Thymus (tissue), 11 donors: Measurements from ENCODE around the gene NDC80. TPM values are rescaled to one million over a fixed set of nuclear protein-coding genes. Genes with fewer than 3 reads are reported as not detected.
"Not testable (repeated sequence)": the region's sequence is repeated elsewhere in the genome, so short reads cannot be mapped to it uniquely, and the experiment has no call there.

Source experiments
- DNase-seq, 9 donors: peaks; one replicate each; pipeline ENCODE4 v3.0.0-alpha.2; 2013; ENCODE audit warnings: low spot score in 9 of 9, low read depth in 6 of 9, missing footprints in 1 of 9
- H3K27ac ChIP-seq, 2 donors: one replicate each; pipeline ENCODE4 v1.5.1; 2013; ENCODE audit warnings: control low read depth in 1 of 2, low read depth in 1 of 2, low read length in 1 of 2, mild to moderate bottlenecking in 1 of 2, moderate library complexity in 1 of 2
- H3K27me3 ChIP-seq, 2 donors: one replicate each; pipeline ENCODE4 v1.5.1; 2013; ENCODE audit warnings: low read length in 1 of 2; ENCODE audit not compliant: control insufficient read depth in 2 of 2, insufficient read depth in 1 of 2
- H3K36me3 ChIP-seq, 2 donors: one replicate each; pipeline ENCODE4 v1.5.1; 2013; ENCODE audit warnings: low read length in 1 of 2, mild to moderate bottlenecking in 1 of 2, moderate library complexity in 1 of 2; ENCODE audit not compliant: control insufficient read depth in 2 of 2, insufficient read depth in 2 of 2
- H3K4me1 ChIP-seq, 2 donors: one replicate each; pipeline ENCODE4 v1.5.1; 2013; ENCODE audit warnings: low read length in 2 of 2; ENCODE audit not compliant: control insufficient read depth in 2 of 2, insufficient read depth in 2 of 2
- H3K4me3 ChIP-seq, 2 donors: one replicate each; pipeline ENCODE4 v1.5.1; 2013; ENCODE audit warnings: low read length in 2 of 2, control low read depth in 1 of 2, mild to moderate bottlenecking in 1 of 2
- H3K9me3 ChIP-seq, 2 donors: one replicate each; pipeline ENCODE4 v1.5.1; 2013; ENCODE audit warnings: low read length in 1 of 2, mild to moderate bottlenecking in 1 of 2; ENCODE audit not compliant: control insufficient read depth in 2 of 2, insufficient read depth in 1 of 2
- WGBS: extraction: QIAGEN DNeasy Blood & Tissue Kit; methylation state at CpG from one replicate; pipeline ENCODE4 v1.1.7; 2013; 5-methylcytosine and 5-hydroxymethylcytosine counted together
- polyA plus RNA-seq: library from polyadenylated mRNA; stranded (reverse); fragments of 200-250 nt; gene quantifications from one replicate; pipeline ENCODE4 v1.2.3, GENCODE V29; 2013
- total RNA-seq: library from RNA; stranded (reverse); fragments of 120-200 nt; gene quantifications from one replicate; pipeline ENCODE4 v1.2.4, GENCODE V29; 2013
- donor health status: healthy.

Gene NDC80
- total and polyA plus RNA-seq, 2 donors, result 9.9 to 43.7 TPM

DNA sequence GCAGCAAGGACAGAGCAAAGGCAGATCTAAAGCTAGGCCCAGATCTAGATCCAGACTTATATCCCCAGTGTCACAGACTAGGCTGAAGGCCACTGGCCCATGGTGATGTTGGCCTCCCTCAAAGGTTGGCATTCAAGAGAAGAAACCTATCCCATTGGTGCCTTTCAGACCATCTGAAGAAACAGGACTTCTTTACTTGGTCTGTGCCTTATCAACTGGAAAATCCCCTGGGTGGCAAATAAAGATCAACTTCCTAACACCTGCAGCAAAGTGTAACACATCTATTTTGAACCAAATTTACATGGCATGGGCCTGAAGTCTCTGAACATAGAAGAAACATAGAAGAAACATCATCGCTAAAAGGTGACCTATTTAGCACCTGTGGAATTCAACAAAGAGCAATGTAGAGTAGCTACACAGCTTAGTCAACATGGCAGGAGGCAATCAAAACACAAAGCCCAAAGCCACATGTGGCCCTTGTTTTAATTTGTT lies 35.9 kb upstream of the NDC80 start:
- H3K27me3 ChIP-seq, result no peaks in the 10 kb centered on the region
- no peaks in the 10 kb centered on the region for H3K4me1 ChIP-seq
- H3K9me3 ChIP-seq, result no peaks in the 10 kb centered on the region
- no peak overlapping the region for H3K27ac ChIP-seq
- no peak for DNase-seq
- 97% methylated on average over 1 of the region's 1 CpG for WGBS
- H3K36me3 ChIP-seq, result peaks cover 4 to 10% of the 10 kb centered on the region in 2 donors
- no peak overlapping the region for H3K4me3 ChIP-seq

GRCh38 chr18:2536063-2536462 lies 35.3 kb upstream of the NDC80 start:
- WGBS, result over 99% methylated on average over 2 of the region's 2 CpGs
- H3K4me1 ChIP-seq, result no peaks in the 10 kb centered on the region
- no peaks in the 10 kb centered on the region for H3K27me3 ChIP-seq
- H3K9me3 ChIP-seq, result no peaks in the 10 kb centered on the region
- no peak overlapping the region for H3K27ac ChIP-seq
- peaks cover 4 to 10% of the 10 kb centered on the region in 2 donors for H3K36me3 ChIP-seq
- DNase-seq, result no peak
- H3K4me3 ChIP-seq, result no peak overlapping the region

- H3K9me3 ChIP-seq, result no peaks in the 10 kb centered on the region
- H3K4me3 ChIP-seq, result no peak overlapping the region
- peaks cover 4 to 10% of the 10 kb centered on the region in 2 donors for H3K36me3 ChIP-seq
- 96% methylated on average over 4 of the region's 4 CpGs for WGBS
- H3K27ac ChIP-seq, result no peak overlapping the region
- DNase-seq, result no peak
- H3K27me3 ChIP-seq, result no peaks in the 10 kb centered on the region
- no peaks in the 10 kb centered on the region for H3K4me1 ChIP-seq
Observed at GRCh38 chr18:2536493-2536892, 34.9 kb upstream of the NDC80 start.

GRCh38 chr18:2537296-2537695 lies 34.1 kb upstream of the NDC80 start:
- Histone ChIP-seq H3K9me3 (no peaks in the 10 kb centered on the region), H3K4me1 (no peaks in the 10 kb centered on the region), H3K27me3 (no peaks in the 10 kb centered on the region), H3K36me3 (peaks cover 4 to 10% of the 10 kb centered on the region in 2 donors), H3K27ac (no peak overlapping the region), H3K4me3 (no peak overlapping the region)
- no peak for DNase-seq
- WGBS, result 66% methylated on average over 3 of the region's 3 CpGs

DNA sequence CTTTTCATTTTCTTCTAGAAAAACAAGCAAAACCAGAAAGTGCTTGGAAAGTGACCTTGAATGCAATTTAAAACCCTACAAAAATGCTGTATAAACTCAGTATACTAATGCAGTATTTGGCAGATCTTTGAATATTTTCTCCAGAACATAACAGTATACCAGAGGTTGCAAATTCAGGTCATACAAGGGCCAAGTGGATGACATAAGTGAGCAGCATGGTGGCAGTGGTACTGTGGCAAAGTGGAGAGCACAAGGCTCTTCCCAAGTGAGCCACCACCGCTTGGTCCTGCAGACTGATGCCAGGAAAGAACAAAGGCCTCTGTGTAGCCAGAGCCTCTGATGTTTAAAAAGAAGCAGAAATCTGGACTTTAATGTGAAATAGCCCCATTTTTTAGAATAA lies 33.1 kb upstream of the NDC80 start:
- Histone ChIP-seq H3K27me3 (no peaks in the 10 kb centered on the region), H3K9me3 (no peaks in the 10 kb centered on the region), H3K4me3 (no peak overlapping the region), H3K36me3 (peaks cover 4 to 10% of the 10 kb centered on the region in 2 donors), H3K4me1 (no peaks in the 10 kb centered on the region), H3K27ac (no peak overlapping the region)
- DNase-seq, result no peak
- WGBS, result 98% methylated on average over 1 of the region's 1 CpG

DNA sequence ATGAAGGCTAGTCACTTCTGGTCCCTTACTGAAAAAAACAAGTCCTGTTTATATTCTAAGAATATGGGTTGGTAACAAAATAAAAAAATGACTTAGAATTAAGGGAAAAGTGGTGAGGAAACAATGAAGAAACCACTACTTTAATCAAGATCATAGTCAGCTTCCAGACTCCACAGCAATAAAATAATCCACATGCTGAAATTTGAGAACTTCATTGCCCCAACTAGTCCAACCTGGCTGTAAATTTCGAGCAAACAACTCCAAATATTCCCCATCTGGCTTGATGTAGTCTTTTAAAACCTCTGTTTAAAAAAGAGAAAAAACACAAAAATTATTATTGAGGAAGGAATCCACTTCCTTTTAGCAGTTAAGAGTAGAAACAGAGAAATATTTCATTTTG lies 32.5 kb upstream of the NDC80 start:
- H3K9me3 ChIP-seq, result no peaks in the 10 kb centered on the region
- H3K27ac ChIP-seq, result no peak overlapping the region
- 85% methylated on average over 1 of the region's 1 CpG for WGBS
- H3K36me3 ChIP-seq, result peaks cover 4 to 16% of the 10 kb centered on the region in 2 donors
- H3K27me3 ChIP-seq, result no peaks in the 10 kb centered on the region
- H3K4me3 ChIP-seq, result no peak overlapping the region
- no peaks in the 10 kb centered on the region for H3K4me1 ChIP-seq
- DNase-seq, result no peak

GRCh38 chr18:2540575-2540974 lies 30.8 kb upstream of the NDC80 start:
- peaks cover under 1 to 15% of the 10 kb centered on the region in 2 donors for H3K36me3 ChIP-seq
- H3K4me1 ChIP-seq, result no peaks in the 10 kb centered on the region
- no peak overlapping the region for H3K27ac ChIP-seq
- H3K4me3 ChIP-seq, result no peak overlapping the region
- no peaks in the 10 kb centered on the region for H3K27me3 ChIP-seq
- DNase-seq, result no peak
- 94% methylated on average over 4 of the region's 4 CpGs for WGBS
- H3K9me3 ChIP-seq, result no peaks in the 10 kb centered on the region

DNA sequence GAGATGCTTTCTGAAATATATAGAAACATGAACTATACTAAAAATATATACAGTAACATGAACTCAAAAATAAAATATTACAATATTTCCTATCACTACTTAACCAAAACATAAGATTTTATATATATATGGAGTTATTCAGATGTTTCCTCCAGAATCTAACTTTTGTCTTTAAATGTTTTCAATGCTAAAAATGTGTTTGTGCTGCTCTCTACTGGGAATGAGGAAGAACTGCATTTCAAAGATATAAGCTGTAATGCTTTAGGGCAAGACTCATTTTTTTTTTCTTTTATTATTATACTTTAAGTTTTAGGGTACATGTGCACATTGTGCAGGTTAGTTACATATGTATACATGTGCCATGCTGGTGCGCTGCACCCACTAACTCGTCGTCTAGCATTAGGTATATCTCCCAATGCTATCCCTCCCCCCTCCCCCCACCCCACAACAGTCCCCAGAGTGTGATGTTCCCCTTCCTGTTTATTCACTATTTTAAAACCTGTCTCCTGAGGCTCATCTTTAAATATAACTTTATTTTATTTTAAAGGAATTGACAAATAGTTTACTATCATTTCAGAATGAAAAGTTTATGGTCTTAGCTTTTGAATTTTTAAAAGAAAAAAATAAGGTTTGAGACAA lies 29.3 kb upstream of the NDC80 start:
- peak in 8 of 9 donors; percentile 4 to 63 (median 22) for DNase-seq
- H3K9me3 ChIP-seq, H3K27me3 ChIP-seq, H3K4me1 ChIP-seq, H3K27ac ChIP-seq, H3K4me3 ChIP-seq: not testable (repeated sequence)
- no CpG with 5 or more reads among the region's 3 CpGs for WGBS
- H3K36me3 ChIP-seq, result peaks cover 0 to 13% of the 10 kb centered on the region in 2 donors

- Histone ChIP-seq H3K4me3 (no peak overlapping the region), H3K36me3 (peaks cover 0 to 10% of the 10 kb centered on the region in 2 donors), H3K4me1 (no peaks in the 10 kb centered on the region), H3K9me3 (no peaks in the 10 kb centered on the region), H3K27ac (no peak overlapping the region), H3K27me3 (no peaks in the 10 kb centered on the region)
- 95% methylated on average over 2 of the region's 2 CpGs for WGBS
- no peak for DNase-seq
Observed at GRCh38 chr18:2545155-2545554, 26.2 kb upstream of the NDC80 start.
